SK-N-MC (cell line): ENCODE measurements around the gene LRRC15.

Experiments
- DNase-seq: peaks from one replicate; pipeline ENCODE4 v3.0.0-alpha.2; 2011; ENCODE audit warnings: low read depth, low spot score
- H3K27ac ChIP-seq: fragments of 200-600 bp; sonication (generic); 2 replicates; pipeline ENCODE4 v1.5.1; 2016; ENCODE audit warnings: mixed run types
- H3K36me3 ChIP-seq: fragments of 200-600 bp; sonication (generic); 2 replicates; pipeline ENCODE4 v1.6.1; 2017; ENCODE audit warnings: antibody characterized with exemption, low read length, mixed read lengths; ENCODE audit not compliant: insufficient read depth
- H3K4me3 ChIP-seq: fragments of 200-600 bp; sonication (generic); 2 replicates; pipeline ENCODE4 v1.5.1; 2016
- H3K9ac ChIP-seq: fragments of 200-600 bp; sonication (generic); 2 replicates; pipeline ENCODE4 v1.8.0; 2017; ENCODE audit warnings: mixed run types, mixed read lengths; ENCODE audit not compliant: insufficient read length
- H3K9me3 ChIP-seq: fragments of 200-600 bp; sonication (generic); 2 replicates; pipeline ENCODE4 v1.6.1; 2017; ENCODE audit warnings: low read depth, mild to moderate bottlenecking, antibody characterized with exemption, low read length, moderate library complexity, mixed read lengths
- EZH2 ChIP-seq: fragments of 200-600 bp; sonication (generic); IDR thresholded peaks from one replicate; pipeline ENCODE4 v1.6.1; 2017; ENCODE audit warnings: antibody characterized with exemption
- FOXP2 ChIP-seq: optimal IDR thresholded peaks from 2 replicates; pipeline ENCODE3; 2011; ENCODE audit warnings: mild to moderate bottlenecking, moderate library complexity; ENCODE audit not compliant: insufficient read depth; ENCODE audit errors: extremely low read length, control extremely low read depth
- POLR2AphosphoS5 ChIP-seq: IDR thresholded peaks from 2 replicates; pipeline ENCODE4 v1.6.1; 2012; ENCODE audit warnings: mild to moderate bottlenecking, low read depth, low read length, borderline replicate concordance

The LRRC15 gene

GRCh38 chr3:194306771-194307640, 62.5 kb downstream of the LRRC15 start:
- Histone ChIP-seq H3K36me3 (no peaks in the 10 kb centered on the region), H3K4me3 (no peak overlapping the region), H3K27ac (no peak overlapping the region), H3K9ac (no peak overlapping the region), H3K9me3 (no peaks in the 10 kb centered on the region)
- no peak for DNase-seq
- TF ChIP-seq FOXP2 (no peak), POLR2AphosphoS5 (no peak), EZH2 (no peak)

- 0 out of 2 replicates have a peak overlapping the region, but pooled peaks have one; percentile 4 for H3K4me3 ChIP-seq
- no peaks in the 10 kb centered on the region for H3K36me3 ChIP-seq
- no peaks in the 10 kb centered on the region for H3K9me3 ChIP-seq
- DNase-seq = no peak
- no peak overlapping the region for H3K9ac ChIP-seq
- H3K27ac ChIP-seq = no peak overlapping the region
- TF ChIP-seq EZH2 = no peak
- TF ChIP-seq FOXP2 = no peak
- no peak for TF ChIP-seq POLR2AphosphoS5
These were observed 63.3 kb downstream of the LRRC15 start for GRCh38 chr3:194306109-194306686.

GRCh38 chr3:194305356-194306108, 64.0 kb downstream of the LRRC15 start:
- H3K9ac ChIP-seq = no peak overlapping the region
- no peak for TF ChIP-seq EZH2
- TF ChIP-seq FOXP2 = no peak
- TF ChIP-seq POLR2AphosphoS5 = no peak
- no peak overlapping the region for H3K4me3 ChIP-seq
- H3K36me3 ChIP-seq = no peaks in the 10 kb centered on the region
- H3K27ac ChIP-seq = no peak overlapping the region
- H3K9me3 ChIP-seq = no peaks in the 10 kb centered on the region
- no peak for DNase-seq
